H9 (cell line): ENCODE data around the gene DCC. TPM values are rescaled to one million over a fixed set of nuclear protein-coding genes. Genes with fewer than 3 reads are reported as not detected.

Source experiments
- DNase-seq: peaks from one replicate; pipeline ENCODE4 v3.0.0-alpha.2; 2017
- H2AFZ ChIP-seq: one replicate; pipeline ENCODE4 v1.6.1; 2013; ENCODE audit warnings: mild to moderate bottlenecking, low read length, control low read depth, moderate library complexity
- H2AK5ac ChIP-seq: 2 replicates; pipeline ENCODE4 v1.6.1; 2013; ENCODE audit warnings: low read length, control low read depth, mixed read lengths; ENCODE audit not compliant: insufficient read length
- H2BK120ac ChIP-seq: one replicate; pipeline ENCODE4 v1.6.1; 2013; ENCODE audit warnings: low read depth, mild to moderate bottlenecking, low read length, control low read depth, inconsistent platforms; ENCODE audit not compliant: poor library complexity, severe bottlenecking
- H2BK12ac ChIP-seq: 2 replicates; pipeline ENCODE4 v1.6.1; 2013; ENCODE audit warnings: low read length, control low read depth, mixed read lengths, low read depth; ENCODE audit not compliant: insufficient read length
- H2BK15ac ChIP-seq: 2 replicates; pipeline ENCODE4 v1.6.1; 2013; ENCODE audit warnings: low read depth, low read length, control low read depth
- H2BK20ac ChIP-seq: one replicate; pipeline ENCODE4 v1.6.1; 2013; ENCODE audit warnings: low read depth, mild to moderate bottlenecking, low read length, control low read depth, inconsistent platforms; ENCODE audit not compliant: poor library complexity, severe bottlenecking
- H2BK5ac ChIP-seq: 2 replicates; pipeline ENCODE4 v1.6.1; 2013; ENCODE audit warnings: low read length, control low read depth, mixed read lengths; ENCODE audit not compliant: insufficient read length
- H3K14ac ChIP-seq: 2 replicates; pipeline ENCODE4 v1.6.1; 2013; ENCODE audit warnings: low read length, control low read depth; ENCODE audit not compliant: insufficient read depth
- H3K18ac ChIP-seq: 2 replicates; pipeline ENCODE4 v1.6.1; 2013; ENCODE audit warnings: low read depth, mild to moderate bottlenecking, mixed read lengths, low read length, control low read depth; ENCODE audit not compliant: insufficient read length
- H3K23ac ChIP-seq: 2 replicates; pipeline ENCODE4 v1.6.1; 2013; ENCODE audit warnings: low read length, control low read depth, mixed read lengths, low read depth; ENCODE audit not compliant: insufficient read length
- H3K23me2 ChIP-seq: 2 replicates; pipeline ENCODE4 v1.6.1; 2013; ENCODE audit warnings: low read depth, mild to moderate bottlenecking, mixed read lengths, low read length, control low read depth; ENCODE audit not compliant: insufficient read length, poor library complexity, severe bottlenecking
- H3K27ac ChIP-seq: 2 replicates; pipeline ENCODE4 v1.5.1; 2013; ENCODE audit warnings: low read length, control low read depth, mixed read lengths, low read depth; ENCODE audit not compliant: insufficient read length
- H3K27me3 ChIP-seq: 2 replicates; pipeline ENCODE4 v1.6.1; 2013; ENCODE audit warnings: low read length, control low read depth, inconsistent platforms; ENCODE audit not compliant: insufficient read depth
- H3K4ac ChIP-seq: 2 replicates; pipeline ENCODE4 v1.6.1; 2013; ENCODE audit warnings: low read depth, mild to moderate bottlenecking, control low read depth, inconsistent platforms, low read length, moderate library complexity
- H3K4me1 ChIP-seq: 2 replicates; pipeline ENCODE4 v1.6.1; 2013; ENCODE audit warnings: low read length, control low read depth, inconsistent platforms; ENCODE audit not compliant: insufficient read depth
- H3K4me2 ChIP-seq: 2 replicates; pipeline ENCODE4 v1.6.1; 2013; ENCODE audit warnings: low read length, control low read depth, mixed read lengths; ENCODE audit not compliant: insufficient read length, insufficient read depth
- H3K56ac ChIP-seq: 2 replicates; pipeline ENCODE4 v1.6.1; 2013; ENCODE audit warnings: low read depth, mild to moderate bottlenecking, mixed read lengths, low read length, control low read depth; ENCODE audit not compliant: insufficient read length
- H3K79me1 ChIP-seq: 2 replicates; pipeline ENCODE4 v1.6.1; 2013; ENCODE audit warnings: low read depth, mild to moderate bottlenecking, moderate library complexity, low read length, control low read depth, inconsistent platforms; ENCODE audit not compliant: insufficient read depth, poor library complexity, severe bottlenecking
- H3K79me2 ChIP-seq: 2 replicates; pipeline ENCODE4 v1.6.1; 2013; ENCODE audit warnings: low read length, control low read depth, inconsistent platforms; ENCODE audit not compliant: insufficient read depth
- H3K9ac ChIP-seq: 2 replicates; pipeline ENCODE4 v1.6.1; 2013; ENCODE audit warnings: low read length, control low read depth, mixed read lengths; ENCODE audit not compliant: insufficient read length; ENCODE audit errors: extremely low read depth
- H3K9me3 ChIP-seq: one replicate; pipeline ENCODE4 v1.6.1; 2013; ENCODE audit warnings: low read depth, low read length, inconsistent platforms; ENCODE audit not compliant: control insufficient read depth
- H3T11ph ChIP-seq: one replicate; pipeline ENCODE4 v1.6.1; 2013; ENCODE audit warnings: mild to moderate bottlenecking, low read length, control low read depth, inconsistent platforms
- H4K20me1 ChIP-seq: one replicate; pipeline ENCODE4 v1.6.1; 2013; ENCODE audit not compliant: control insufficient read depth, insufficient read length, insufficient read depth
- H4K5ac ChIP-seq: 2 replicates; pipeline ENCODE4 v1.6.1; 2013; ENCODE audit warnings: low read depth, mild to moderate bottlenecking, mixed read lengths, low read length, control low read depth; ENCODE audit not compliant: insufficient read length
- H4K8ac ChIP-seq: replicated peaks from 2 replicates; pipeline ENCODE4 v1.6.1; 2013; ENCODE audit warnings: low read length, control low read depth, mixed read lengths, low read depth; ENCODE audit not compliant: insufficient read length
- H4K91ac ChIP-seq: 2 replicates; pipeline ENCODE4 v1.6.1; 2013; ENCODE audit warnings: low read depth, mild to moderate bottlenecking, moderate library complexity, mixed read lengths, low read length, control low read depth; ENCODE audit not compliant: insufficient read length
- H3K27ac Mint-ChIP-seq, 3 experiments: 2 replicates in 2 of 3; 3 replicates in 1 of 3; pipeline ENCODE4 v1.8.0; 2020 to 2021; ENCODE audit warnings: mixed read lengths in 3 of 3, mild to moderate bottlenecking in 1 of 3, moderate library complexity in 1 of 3
- H3K27me3 Mint-ChIP-seq: 2 replicates; pipeline ENCODE4 v1.8.0; 2021; ENCODE audit warnings: low read depth, mild to moderate bottlenecking, moderate library complexity, mixed read lengths
- H3K36me3 Mint-ChIP-seq, 3 experiments: 2 replicates in 2 of 3; 3 replicates in 1 of 3; pipeline ENCODE4 v1.8.0; 2020 to 2021; ENCODE audit warnings: low read depth in 3 of 3, mixed read lengths in 3 of 3; ENCODE audit not compliant: insufficient read depth in 1 of 3
- H3K4me1 Mint-ChIP-seq, 2 experiments: 2 replicates each; pipeline ENCODE4 v1.8.0; 2020; ENCODE audit warnings: mixed read lengths in 2 of 2
- H3K4me3 Mint-ChIP-seq, 2 experiments: 2 replicates in 1 of 2; 3 replicates in 1 of 2; pipeline ENCODE4 v1.8.0; 2020 to 2021; ENCODE audit warnings: mild to moderate bottlenecking in 2 of 2, mixed read lengths in 2 of 2, moderate library complexity in 1 of 2
- H3K9me3 Mint-ChIP-seq, 2 experiments: 2 replicates in 1 of 2; 3 replicates in 1 of 2; pipeline ENCODE4 v1.8.0; 2020; ENCODE audit warnings: mild to moderate bottlenecking in 2 of 2, mixed read lengths in 2 of 2, moderate library complexity in 1 of 2
- CTCF ChIP-seq: fragments of 200-600 bp; sonication (generic); conservative IDR thresholded peaks from 3 replicates; pipeline ENCODE4 v1.8.0; 2021; ENCODE audit warnings: antibody characterized with exemption, mild to moderate bottlenecking
- total RNA-seq: library from RNA; stranded (reverse); gene quantifications from 2 replicates; pipeline ENCODE4 v1.2.1, GENCODE V29; 2021

The DCC gene
- total RNA-seq, 1 experiment from 2014 or later: 0.35 TPM

GRCh38 chr18:52612406-52612805, 272.4 kb downstream of the DCC start:
- Histone ChIP-seq H3K79me2 (no peaks in the 10 kb centered on the region), H3K9me3 (no peaks in the 10 kb centered on the region), H3T11ph (no peak overlapping the region), H2BK120ac (no peak overlapping the region), H3K23me2 (no peaks in the 10 kb centered on the region), H3K4me2 (no peak overlapping the region), H3K9ac (no peak overlapping the region), H3K79me1 (no peaks in the 10 kb centered on the region), H2BK20ac (no peak overlapping the region), H3K18ac (no peak overlapping the region), H2BK15ac (no peak overlapping the region), H2BK12ac (no peak overlapping the region), H3K4ac (no peak overlapping the region), H3K56ac (no peak overlapping the region), H3K27ac (no peak overlapping the region), H2AK5ac (no peak overlapping the region), H2AFZ (no peak overlapping the region), H2BK5ac (no peak overlapping the region), H4K91ac (no peak overlapping the region), H4K8ac (no peak overlapping the region), H3K14ac (no peak overlapping the region), H3K23ac (no peak overlapping the region), H4K5ac (no peak overlapping the region), H4K20me1 (no peaks in the 10 kb centered on the region), H3K27me3 (no peaks in the 10 kb centered on the region), H3K4me1 (no peaks in the 10 kb centered on the region)
- H3K4me1 Mint-ChIP-seq: peaks cover 0 to 5% of the 10 kb centered on the region in 2 experiments; a peak in 3 of 4 replicates
- no peak overlapping the region for H3K27ac Mint-ChIP-seq
- H3K9me3 Mint-ChIP-seq: no peaks in the 10 kb centered on the region
- H3K36me3 Mint-ChIP-seq: no peaks in the 10 kb centered on the region
- DNase-seq: no peak
- H3K4me3 Mint-ChIP-seq: no peak overlapping the region
- TF ChIP-seq CTCF: no peak
- no peaks in the 10 kb centered on the region for H3K27me3 Mint-ChIP-seq
